ENCODE data around the gene NDUFB2.

Gene NDUFB2

DNA sequence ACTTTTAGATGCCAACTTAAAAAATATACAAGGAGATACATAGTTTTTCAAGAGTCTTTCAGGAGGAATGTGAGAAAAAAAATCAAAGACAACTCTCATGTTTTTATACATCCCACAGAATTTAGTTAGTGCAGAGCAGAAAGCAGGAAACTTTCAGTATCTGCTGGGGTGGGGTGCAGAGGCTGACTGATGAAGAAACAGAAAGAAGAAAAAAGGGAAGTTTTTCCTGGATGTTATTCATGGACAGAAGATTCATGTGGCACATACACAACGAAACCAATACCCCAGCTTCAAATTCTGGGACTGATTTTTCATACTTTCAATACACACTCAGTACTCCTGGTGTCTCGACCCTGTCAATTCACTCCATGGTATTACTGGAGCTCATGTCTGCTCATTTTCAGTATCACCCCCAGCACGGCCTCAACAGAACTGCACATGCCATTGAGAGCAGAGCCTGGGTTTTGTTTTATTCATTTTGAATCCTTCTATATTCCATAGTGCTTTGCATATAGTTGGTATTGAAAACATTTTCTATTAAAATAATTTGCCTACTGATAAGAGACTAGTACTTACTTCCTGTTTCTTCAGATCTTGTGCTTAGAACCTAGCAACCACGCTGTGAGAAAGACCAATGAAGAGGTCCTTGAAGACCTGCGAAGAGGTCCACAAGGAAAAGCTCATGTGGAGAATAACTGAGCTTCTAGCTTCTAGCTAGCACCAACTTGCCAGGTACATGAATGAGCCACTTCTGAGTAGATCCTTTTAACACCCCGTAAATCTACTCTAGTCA lies 49.0 kb downstream of the NDUFB2 start:
- no peaks in the 10 kb centered on the region for H3K79me2 ChIP-seq (ENCODE audit: control insufficient read depth, insufficient read depth, low read length, poor library complexity)
- H3K9ac ChIP-seq (ENCODE audit: low read length), result no peak overlapping the region
- no peak overlapping the region for H3K14ac ChIP-seq (ENCODE audit: low read length)
- H3K79me1 ChIP-seq (ENCODE audit: low read length), result no peaks in the 10 kb centered on the region
- no peak overlapping the region for H3K18ac ChIP-seq (ENCODE audit: low read length)
- H2BK12ac ChIP-seq (ENCODE audit: low read length), result no peak overlapping the region
- H3K27me3 ChIP-seq (ENCODE audit: insufficient read depth, low read length), result no peaks in the 10 kb centered on the region
- H3K9me3 ChIP-seq (ENCODE audit: insufficient read depth, low read depth, low read length), result no peaks in the 10 kb centered on the region
- peaks cover 1 to 4% of the 10 kb centered on the region in 2 experiments for H3K36me3 ChIP-seq (ENCODE audit: control insufficient read depth in 1 of 2, insufficient read depth in 2 of 2, low read length in 2 of 2)
- H3K23ac ChIP-seq (ENCODE audit: low read length), result no peak overlapping the region
- no peak overlapping the region for H2BK120ac ChIP-seq (ENCODE audit: insufficient read depth, low read length, poor library complexity)
- H2AFZ ChIP-seq (ENCODE audit: insufficient read depth, low read length, poor library complexity), result no peak overlapping the region
- no peak overlapping the region for H3K4me3 ChIP-seq (ENCODE audit: low read depth, low read length)
- no peak for DNase-seq
- no peak overlapping the region for H4K8ac ChIP-seq (ENCODE audit: low read depth, low read length)
- no peak overlapping the region for H2AK5ac ChIP-seq (ENCODE audit: low read length)
- H3K4me2 ChIP-seq (ENCODE audit: low read length), result no peak overlapping the region
- no CpG with 5 or more reads among the region's 6 CpGs for WGBS (ENCODE audit: extremely low coverage, insufficient coverage, insufficient read length)
- H4K91ac ChIP-seq (ENCODE audit: low read depth, low read length), result no peak overlapping the region
- no peaks in the 10 kb centered on the region for H3K4me1 ChIP-seq (ENCODE audit: control insufficient read depth in 1 of 2, insufficient read depth in 2 of 2, low read length in 2 of 2)
- H3K4ac ChIP-seq (ENCODE audit: low read depth, low read length), result no peak overlapping the region
- no peak overlapping the region for H2BK5ac ChIP-seq (ENCODE audit: low read depth, low read length, poor library complexity)
- no peak overlapping the region for H4K12ac ChIP-seq (ENCODE audit: low read depth, low read length)
- no peak overlapping the region for H3K27ac ChIP-seq (ENCODE audit: low read depth, low read length)

DNA sequence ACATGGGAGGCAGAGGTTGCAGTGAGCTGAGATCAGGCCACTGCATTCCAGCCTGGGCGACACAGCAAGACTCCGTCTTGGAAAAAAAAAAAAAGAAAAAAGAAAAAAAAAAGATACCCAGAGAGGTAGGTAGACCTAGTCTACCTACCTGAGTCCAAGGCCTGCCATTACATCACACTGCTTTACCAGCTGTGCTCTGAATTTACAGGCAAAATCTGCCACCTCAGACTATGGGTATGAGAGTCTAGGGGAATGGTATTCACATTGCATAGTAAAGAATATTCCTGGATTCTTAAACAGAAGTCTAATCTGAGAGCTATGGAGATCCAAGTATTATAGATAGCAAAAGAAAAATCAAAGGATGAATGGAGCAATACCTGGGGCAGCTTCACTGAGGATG lies 50.2 kb downstream of the NDUFB2 start:
- Histone ChIP-seq H4K91ac (ENCODE audit: low read depth, low read length) (no peak overlapping the region), H3K4me3 (ENCODE audit: low read depth, low read length) (no peak overlapping the region), H2AFZ (ENCODE audit: insufficient read depth, low read length, poor library complexity) (no peak overlapping the region), H3K79me1 (ENCODE audit: low read length) (no peaks in the 10 kb centered on the region), H3K14ac (ENCODE audit: low read length) (no peak overlapping the region), H3K4me2 (ENCODE audit: low read length) (no peak overlapping the region), H3K9me3 (ENCODE audit: insufficient read depth, low read depth, low read length) (no peaks in the 10 kb centered on the region), H4K12ac (ENCODE audit: low read depth, low read length) (no peak overlapping the region), H3K27me3 (ENCODE audit: insufficient read depth, low read length) (no peaks in the 10 kb centered on the region), H4K8ac (ENCODE audit: low read depth, low read length) (no peak overlapping the region), H3K4ac (ENCODE audit: low read depth, low read length) (no peak overlapping the region), H3K4me1 (ENCODE audit: control insufficient read depth in 1 of 2, insufficient read depth in 2 of 2, low read length in 2 of 2) (no peaks in the 10 kb centered on the region), H3K18ac (ENCODE audit: low read length) (no peak overlapping the region), H2BK120ac (ENCODE audit: insufficient read depth, low read length, poor library complexity) (no peak overlapping the region), H3K36me3 (ENCODE audit: control insufficient read depth in 1 of 2, insufficient read depth in 2 of 2, low read length in 2 of 2) (peaks cover 1 to 4% of the 10 kb centered on the region in 2 experiments), H2BK5ac (ENCODE audit: low read depth, low read length, poor library complexity) (no peak overlapping the region), H2AK5ac (ENCODE audit: low read length) (no peak overlapping the region), H3K27ac (ENCODE audit: low read depth, low read length) (no peak overlapping the region), H3K23ac (ENCODE audit: low read length) (no peak overlapping the region), H3K79me2 (ENCODE audit: control insufficient read depth, insufficient read depth, low read length, poor library complexity) (no peaks in the 10 kb centered on the region), H2BK12ac (ENCODE audit: low read length) (no peak overlapping the region), H3K9ac (ENCODE audit: low read length) (no peak overlapping the region)
- DNase-seq, result peak; percentile 60 to 90
- no CpG with 5 or more reads among the region's 2 CpGs for WGBS (ENCODE audit: extremely low coverage, insufficient coverage, insufficient read length)

DNA sequence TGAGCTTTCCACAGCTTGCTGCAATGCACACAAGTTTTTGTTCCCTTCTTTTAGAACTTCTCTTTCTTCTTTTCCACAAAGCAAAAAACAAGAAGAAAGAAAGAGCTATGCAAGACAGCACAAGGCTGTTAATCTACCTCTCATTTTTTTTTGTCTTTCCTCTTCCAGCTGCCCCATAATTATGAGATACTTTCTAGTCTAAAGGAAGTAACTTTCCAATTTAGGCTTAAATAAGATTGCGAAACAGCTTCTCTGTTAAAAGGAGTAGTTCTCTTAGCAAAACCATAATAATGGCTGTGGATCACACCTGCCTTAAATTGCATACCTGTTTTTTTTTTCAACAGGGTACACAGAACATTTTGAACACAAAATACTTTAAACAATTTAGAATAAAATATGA lies 56.0 kb downstream of the NDUFB2 start:
- Histone ChIP-seq H3K14ac (ENCODE audit: low read length) (no peak overlapping the region), H2BK12ac (ENCODE audit: low read length) (no peak overlapping the region), H2BK120ac (ENCODE audit: insufficient read depth, low read length, poor library complexity) (no peak overlapping the region), H3K4me1 (ENCODE audit: control insufficient read depth in 1 of 2, insufficient read depth in 2 of 2, low read length in 2 of 2) (no peaks in the 10 kb centered on the region), H3K9me3 (ENCODE audit: insufficient read depth, low read depth, low read length) (no peaks in the 10 kb centered on the region), H3K9ac (ENCODE audit: low read length) (no peak overlapping the region), H3K79me1 (ENCODE audit: low read length) (no peaks in the 10 kb centered on the region), H2AK5ac (ENCODE audit: low read length) (no peak overlapping the region), H4K91ac (ENCODE audit: low read depth, low read length) (no peak overlapping the region), H4K12ac (ENCODE audit: low read depth, low read length) (no peak overlapping the region), H2AFZ (ENCODE audit: insufficient read depth, low read length, poor library complexity) (no peak overlapping the region), H3K18ac (ENCODE audit: low read length) (no peak overlapping the region), H2BK5ac (ENCODE audit: low read depth, low read length, poor library complexity) (no peak overlapping the region), H3K27me3 (ENCODE audit: insufficient read depth, low read length) (no peaks in the 10 kb centered on the region), H4K8ac (ENCODE audit: low read depth, low read length) (no peak overlapping the region), H3K27ac (ENCODE audit: low read depth, low read length) (no peak overlapping the region), H3K79me2 (ENCODE audit: control insufficient read depth, insufficient read depth, low read length, poor library complexity) (no peaks in the 10 kb centered on the region), H3K4ac (ENCODE audit: low read depth, low read length) (no peak overlapping the region), H3K36me3 (ENCODE audit: control insufficient read depth in 1 of 2, insufficient read depth in 2 of 2, low read length in 2 of 2) (peaks cover 0 to 2% of the 10 kb centered on the region in 2 experiments), H3K23ac (ENCODE audit: low read length) (no peak overlapping the region), H3K4me2 (ENCODE audit: low read length) (no peak overlapping the region), H3K4me3 (ENCODE audit: low read depth, low read length) (no peak overlapping the region)
- DNase-seq, result no peak
- WGBS (ENCODE audit: extremely low coverage, insufficient coverage, insufficient read length), result no CpG with 5 or more reads among the region's 1 CpG

DNA sequence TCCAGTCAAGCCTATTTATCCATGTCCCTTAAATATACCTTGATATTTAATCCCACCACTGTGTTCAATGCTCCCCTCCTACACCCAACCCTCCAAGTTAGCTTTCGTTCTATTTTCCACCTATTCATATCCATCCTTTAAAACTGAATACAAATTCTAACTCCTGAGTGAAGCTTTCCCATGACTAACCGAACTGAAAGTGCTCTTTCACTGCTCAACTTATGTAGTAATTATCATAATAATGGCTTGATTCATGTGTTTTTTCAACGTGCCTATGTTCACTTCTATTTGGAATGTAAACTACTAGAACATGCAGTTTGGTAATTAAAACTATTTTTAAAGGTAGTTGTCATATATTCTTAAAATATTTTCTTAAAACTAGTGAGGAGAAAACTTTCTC lies 58.0 kb downstream of the NDUFB2 start:
- no peak overlapping the region for H3K27ac ChIP-seq (ENCODE audit: low read depth, low read length)
- H3K4me3 ChIP-seq (ENCODE audit: low read depth, low read length), result no peak overlapping the region
- H2BK120ac ChIP-seq (ENCODE audit: insufficient read depth, low read length, poor library complexity), result no peak overlapping the region
- no peaks in the 10 kb centered on the region for H3K79me2 ChIP-seq (ENCODE audit: control insufficient read depth, insufficient read depth, low read length, poor library complexity)
- H2AK5ac ChIP-seq (ENCODE audit: low read length), result no peak overlapping the region
- H4K91ac ChIP-seq (ENCODE audit: low read depth, low read length), result no peak overlapping the region
- H3K9ac ChIP-seq (ENCODE audit: low read length), result no peak overlapping the region
- H3K18ac ChIP-seq (ENCODE audit: low read length), result no peak overlapping the region
- H3K27me3 ChIP-seq (ENCODE audit: insufficient read depth, low read length), result no peaks in the 10 kb centered on the region
- no peaks in the 10 kb centered on the region for H3K9me3 ChIP-seq (ENCODE audit: insufficient read depth, low read depth, low read length)
- no peak overlapping the region for H2BK5ac ChIP-seq (ENCODE audit: low read depth, low read length, poor library complexity)
- H4K8ac ChIP-seq (ENCODE audit: low read depth, low read length), result no peak overlapping the region
- no peak overlapping the region for H3K14ac ChIP-seq (ENCODE audit: low read length)
- peaks cover 2% of the 10 kb centered on the region for H3K79me1 ChIP-seq (ENCODE audit: low read length)
- H3K4me1 ChIP-seq (ENCODE audit: control insufficient read depth in 1 of 2, insufficient read depth in 2 of 2, low read length in 2 of 2), result no peaks in the 10 kb centered on the region
- no peak overlapping the region for H2BK12ac ChIP-seq (ENCODE audit: low read length)
- no peak overlapping the region for H3K23ac ChIP-seq (ENCODE audit: low read length)
- H3K4ac ChIP-seq (ENCODE audit: low read depth, low read length), result no peak overlapping the region
- no peak overlapping the region for H3K4me2 ChIP-seq (ENCODE audit: low read length)
- H2AFZ ChIP-seq (ENCODE audit: insufficient read depth, low read length, poor library complexity), result no peak overlapping the region
- 100% methylated on average over 1 of the region's 3 CpGs for WGBS (ENCODE audit: extremely low coverage, insufficient coverage, insufficient read length)
- H3K36me3 ChIP-seq (ENCODE audit: control insufficient read depth in 1 of 2, insufficient read depth in 2 of 2, low read length in 2 of 2), result peaks cover 0 to 2% of the 10 kb centered on the region in 2 experiments
- DNase-seq, result no peak
- no peak overlapping the region for H4K12ac ChIP-seq (ENCODE audit: low read depth, low read length)

Data from trophoblast cell (in vitro differentiated cells and primary cell).